Loucy (cell line): ENCODE measurements around the gene BIRC3.

ENCODE experiments used
- H2AFZ ChIP-seq: fragments of 200-600 bp; sonication (generic); 2 replicates; pipeline ENCODE4 v1.6.0; 2016; ENCODE audit warnings: antibody characterized with exemption, mild to moderate bottlenecking, low read length, moderate library complexity
- H3F3A ChIP-seq: fragments of 200-600 bp; 2 replicates; pipeline ENCODE4 v1.6.0; 2016; ENCODE audit warnings: antibody characterized with exemption, low read depth, mild to moderate bottlenecking
- H3K27me3 ChIP-seq: fragments of 200-600 bp; sonication (generic); 2 replicates; pipeline ENCODE4 v1.6.1; 2014; ENCODE audit warnings: low read length, mild to moderate bottlenecking; ENCODE audit not compliant: insufficient read depth, poor library complexity, severe bottlenecking
- H3K36me3 ChIP-seq: fragments of 200-600 bp; sonication (generic); 2 replicates; pipeline ENCODE4 v1.6.1; 2016; ENCODE audit warnings: low read length; ENCODE audit not compliant: insufficient read depth
- H3K4me1 ChIP-seq: fragments of 200-600 bp; sonication (generic); 2 replicates; pipeline ENCODE4 v1.5.1; 2014; ENCODE audit warnings: low read length, mild to moderate bottlenecking; ENCODE audit not compliant: insufficient read depth, poor library complexity, severe bottlenecking
- H3K4me2 ChIP-seq: fragments of 200-600 bp; sonication (generic); 2 replicates; pipeline ENCODE4 v1.6.0; 2014; ENCODE audit warnings: antibody characterized with exemption, low read length, low read depth, mild to moderate bottlenecking; ENCODE audit not compliant: poor library complexity, severe bottlenecking
- H3K4me3 ChIP-seq: fragments of 200-600 bp; sonication (generic); 2 replicates; pipeline ENCODE4 v1.5.1; 2014; ENCODE audit warnings: low read length, mild to moderate bottlenecking, mixed read lengths; ENCODE audit not compliant: poor library complexity, severe bottlenecking
- H3K79me2 ChIP-seq: fragments of 200-600 bp; sonication (generic); 2 replicates; pipeline ENCODE4 v1.6.1; 2014; ENCODE audit warnings: low read length; ENCODE audit not compliant: insufficient read depth
- H3K9ac ChIP-seq: fragments of 200-600 bp; sonication (generic); 2 replicates; pipeline ENCODE4 v1.6.0; 2014; ENCODE audit warnings: mild to moderate bottlenecking, low read depth, low read length, moderate library complexity; ENCODE audit not compliant: poor library complexity, severe bottlenecking
- H3K9me2 ChIP-seq: fragments of 200-600 bp; sonication (generic); replicated peaks from 2 replicates; pipeline ENCODE4 v1.6.1; 2016; ENCODE audit warnings: low read depth, low read length, mixed read lengths
- H3K9me3 ChIP-seq: fragments of 200-600 bp; sonication (generic); 2 replicates; pipeline ENCODE4 v1.6.1; 2014; ENCODE audit warnings: mild to moderate bottlenecking, antibody characterized with exemption, low read length, low read depth; ENCODE audit not compliant: insufficient read depth
- H4K20me1 ChIP-seq: fragments of 200-600 bp; sonication (generic); 2 replicates; pipeline ENCODE4 v1.6.0; 2014; ENCODE audit warnings: antibody characterized with exemption, low read length, mild to moderate bottlenecking; ENCODE audit not compliant: insufficient read depth, poor library complexity, severe bottlenecking
- EZH2phosphoT487 ChIP-seq: fragments of 200-600 bp; IDR thresholded peaks from 2 replicates; pipeline ENCODE4 v1.6.1; 2018; ENCODE audit warnings: antibody characterized with exemption, mild to moderate bottlenecking, moderate library complexity, borderline replicate concordance
- TF ChIP-seq, protein P1 (sequence below): fragments of 200-600 bp; sonication (generic); conservative IDR thresholded peaks from 2 replicates; pipeline ENCODE4 v1.5.1; 2014; ENCODE audit warnings: mild to moderate bottlenecking, antibody characterized with exemption, low read length

The BIRC3 gene

DNA sequence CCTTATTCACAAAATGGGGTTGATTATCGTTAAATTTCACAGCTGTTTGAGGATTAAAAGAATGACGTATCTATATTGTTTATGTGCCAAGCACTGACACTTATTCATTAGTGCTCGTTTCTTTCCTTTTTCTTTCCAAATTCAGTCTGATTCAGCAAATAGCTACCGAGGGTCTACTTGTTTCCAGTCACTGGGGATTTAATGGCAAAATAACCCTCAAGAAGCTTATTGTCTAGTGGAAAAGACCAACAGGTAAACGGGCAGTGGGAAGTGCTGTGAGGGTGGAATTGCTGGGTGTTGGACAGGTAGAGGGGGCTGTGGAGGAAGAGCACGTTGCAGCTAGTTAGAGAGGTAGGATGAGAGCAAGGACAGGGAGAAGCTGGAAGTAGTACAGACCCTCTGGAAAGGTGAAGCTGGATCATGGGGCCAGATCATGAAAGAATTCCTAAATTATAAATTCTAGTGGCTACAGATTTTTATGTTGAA, 48.3 kb upstream of the BIRC3 start:
- no peaks in the 10 kb centered on the region for H3K27me3 ChIP-seq
- peak overlapping the region; percentile 63 for H3K4me3 ChIP-seq
- peak overlapping the region; percentile 53 for H2AFZ ChIP-seq
- no peaks in the 10 kb centered on the region for H3K36me3 ChIP-seq
- H3K9me3 ChIP-seq = no peaks in the 10 kb centered on the region
- H3K79me2 ChIP-seq = no peaks in the 10 kb centered on the region
- H3K4me2 ChIP-seq = peak overlapping the region; percentile 73
- H3K9ac ChIP-seq = no peak overlapping the region
- TF ChIP-seq, protein P1, sequence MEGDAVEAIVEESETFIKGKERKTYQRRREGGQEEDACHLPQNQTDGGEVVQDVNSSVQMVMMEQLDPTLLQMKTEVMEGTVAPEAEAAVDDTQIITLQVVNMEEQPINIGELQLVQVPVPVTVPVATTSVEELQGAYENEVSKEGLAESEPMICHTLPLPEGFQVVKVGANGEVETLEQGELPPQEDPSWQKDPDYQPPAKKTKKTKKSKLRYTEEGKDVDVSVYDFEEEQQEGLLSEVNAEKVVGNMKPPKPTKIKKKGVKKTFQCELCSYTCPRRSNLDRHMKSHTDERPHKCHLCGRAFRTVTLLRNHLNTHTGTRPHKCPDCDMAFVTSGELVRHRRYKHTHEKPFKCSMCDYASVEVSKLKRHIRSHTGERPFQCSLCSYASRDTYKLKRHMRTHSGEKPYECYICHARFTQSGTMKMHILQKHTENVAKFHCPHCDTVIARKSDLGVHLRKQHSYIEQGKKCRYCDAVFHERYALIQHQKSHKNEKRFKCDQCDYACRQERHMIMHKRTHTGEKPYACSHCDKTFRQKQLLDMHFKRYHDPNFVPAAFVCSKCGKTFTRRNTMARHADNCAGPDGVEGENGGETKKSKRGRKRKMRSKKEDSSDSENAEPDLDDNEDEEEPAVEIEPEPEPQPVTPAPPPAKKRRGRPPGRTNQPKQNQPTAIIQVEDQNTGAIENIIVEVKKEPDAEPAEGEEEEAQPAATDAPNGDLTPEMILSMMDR = no peak; the same call in 1 of the 2 replicates
- no peak for TF ChIP-seq EZH2phosphoT487
- peaks cover 14% of the 10 kb centered on the region for H3K4me1 ChIP-seq
- H3F3A ChIP-seq = no peaks in the 10 kb centered on the region
- no peaks in the 10 kb centered on the region for H3K9me2 ChIP-seq
- no peaks in the 10 kb centered on the region for H4K20me1 ChIP-seq

DNA sequence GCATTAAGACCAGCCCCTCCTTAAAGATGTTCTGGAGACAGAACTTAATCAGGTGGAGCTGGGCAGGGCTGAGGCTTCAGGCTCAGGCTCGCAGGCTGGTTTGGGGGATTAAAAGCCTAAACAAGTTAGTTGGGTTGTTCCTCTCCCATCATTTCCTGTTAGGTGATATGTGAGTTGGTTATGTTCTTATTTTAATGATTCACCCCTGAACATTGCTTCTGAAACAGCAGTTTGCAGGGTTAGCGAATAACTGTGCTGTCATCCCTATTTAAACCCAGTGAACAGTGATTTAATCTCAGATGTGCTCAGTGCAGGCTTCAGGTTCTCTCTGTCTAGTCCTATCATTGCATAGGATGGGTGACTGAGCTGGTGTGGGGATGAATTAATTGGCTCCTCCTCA, 47.4 kb upstream of the BIRC3 start:
- no peak overlapping the region for H2AFZ ChIP-seq
- no peak for TF ChIP-seq EZH2phosphoT487
- TF ChIP-seq, protein P1 = no peak
- H3K4me1 ChIP-seq = peaks cover 14% of the 10 kb centered on the region
- H3K79me2 ChIP-seq = no peaks in the 10 kb centered on the region
- no peaks in the 10 kb centered on the region for H4K20me1 ChIP-seq
- H3K4me3 ChIP-seq = no peak overlapping the region
- no peaks in the 10 kb centered on the region for H3K9me3 ChIP-seq
- H3F3A ChIP-seq = no peaks in the 10 kb centered on the region
- H3K9me2 ChIP-seq = no peaks in the 10 kb centered on the region
- no peaks in the 10 kb centered on the region for H3K27me3 ChIP-seq
- H3K9ac ChIP-seq = no peak overlapping the region
- no peaks in the 10 kb centered on the region for H3K36me3 ChIP-seq
- H3K4me2 ChIP-seq = peak overlapping the region; percentile 73

DNA sequence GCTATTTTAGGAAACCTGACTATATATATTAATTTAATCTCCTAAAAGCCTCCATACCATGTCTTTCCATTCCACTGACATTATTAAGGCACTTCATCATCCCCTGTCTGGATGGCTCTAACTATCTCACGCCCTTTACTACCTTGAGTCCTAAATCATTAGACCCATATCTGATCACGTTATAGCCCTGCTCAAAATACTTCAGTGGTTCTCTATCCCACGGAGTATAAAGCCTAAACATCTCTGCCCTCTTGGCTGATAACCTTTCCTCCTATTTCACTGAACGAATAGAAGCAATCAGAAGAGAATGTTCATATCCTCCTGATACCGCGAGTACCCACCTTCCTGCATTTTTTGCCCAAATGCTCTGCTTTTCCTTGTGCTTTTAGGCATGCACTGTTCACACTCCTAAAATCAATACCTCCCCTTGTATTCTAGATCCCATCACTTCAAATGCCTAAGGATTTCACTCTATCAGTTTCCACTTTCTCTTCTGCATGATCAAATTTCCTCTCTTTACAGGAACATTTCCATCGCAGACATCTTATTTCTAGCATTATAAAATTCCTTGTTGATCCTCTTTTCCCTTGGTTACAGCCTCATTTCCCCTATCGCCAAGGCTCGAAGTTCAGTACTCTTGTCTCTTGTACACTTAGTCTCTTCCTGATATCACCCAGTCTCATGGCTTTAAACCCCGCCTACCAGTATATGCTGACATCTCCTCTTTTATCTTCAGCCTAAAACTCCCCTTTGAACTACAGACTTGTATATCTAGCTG, 45.0 kb upstream of the BIRC3 start:
- Histone ChIP-seq H3K4me1 (peaks cover 14% of the 10 kb centered on the region), H3K27me3 (no peaks in the 10 kb centered on the region), H2AFZ (peak overlapping the region; percentile 84), H4K20me1 (no peaks in the 10 kb centered on the region), H3K36me3 (no peaks in the 10 kb centered on the region), H3K9ac (no peak overlapping the region), H3K79me2 (no peaks in the 10 kb centered on the region), H3K9me2 (no peaks in the 10 kb centered on the region), H3K4me3 (no peak overlapping the region), H3K9me3 (no peaks in the 10 kb centered on the region), H3K4me2 (no peak overlapping the region), H3F3A (no peaks in the 10 kb centered on the region)
- TF ChIP-seq, protein P1 = no peak
- TF ChIP-seq EZH2phosphoT487 = no peak
